Activated CD4-positive, alpha-beta T cell treated with anti-CD3 and anti-CD28 coated beads, Interleukin-2, amount 50 U/mL, for 16 hours (primary cell): ENCODE data around the gene CTNND2.

Source experiments
- DNase-seq: peaks from one replicate; pipeline ENCODE4 v3.0.0-alpha.2; 2020

The CTNND2 gene

DNA sequence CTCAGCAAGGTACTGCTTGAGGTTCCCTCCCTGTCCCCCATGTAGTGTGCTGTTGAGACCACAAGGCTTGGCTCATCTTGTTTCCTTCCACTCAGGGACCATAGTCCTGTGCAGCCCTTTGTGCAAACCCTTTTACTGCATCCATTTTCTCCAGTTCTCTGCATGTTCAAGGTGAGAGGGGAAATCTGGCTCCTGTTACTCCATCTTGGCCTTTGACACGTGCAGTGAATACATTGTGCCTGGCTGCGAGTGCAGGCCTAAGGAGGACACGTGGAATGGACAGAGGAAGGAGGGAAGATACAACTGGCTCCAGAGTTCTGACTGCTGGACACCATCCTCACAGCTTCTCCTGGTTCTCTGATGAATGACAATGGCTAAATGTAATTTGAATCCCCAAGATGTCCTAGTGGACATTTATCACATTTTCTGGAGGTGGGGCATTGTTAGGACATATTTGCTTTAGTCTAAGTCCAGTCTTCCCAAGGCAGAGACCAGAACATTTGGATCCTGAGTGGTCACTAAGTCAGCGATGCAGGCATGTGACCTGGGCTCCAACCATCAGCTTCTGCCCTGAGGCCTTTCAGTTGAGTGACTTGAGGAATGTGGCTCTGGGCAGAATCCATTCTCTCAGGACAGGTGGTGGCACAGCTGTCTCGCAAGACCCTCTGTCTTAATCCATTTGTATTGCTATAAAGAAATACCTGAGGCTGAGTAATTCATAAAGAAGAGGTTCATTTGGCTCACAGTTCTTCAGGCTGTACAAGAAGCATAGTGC lies 954.2 kb downstream of the CTNND2 start:
- no peak for DNase-seq

DNA sequence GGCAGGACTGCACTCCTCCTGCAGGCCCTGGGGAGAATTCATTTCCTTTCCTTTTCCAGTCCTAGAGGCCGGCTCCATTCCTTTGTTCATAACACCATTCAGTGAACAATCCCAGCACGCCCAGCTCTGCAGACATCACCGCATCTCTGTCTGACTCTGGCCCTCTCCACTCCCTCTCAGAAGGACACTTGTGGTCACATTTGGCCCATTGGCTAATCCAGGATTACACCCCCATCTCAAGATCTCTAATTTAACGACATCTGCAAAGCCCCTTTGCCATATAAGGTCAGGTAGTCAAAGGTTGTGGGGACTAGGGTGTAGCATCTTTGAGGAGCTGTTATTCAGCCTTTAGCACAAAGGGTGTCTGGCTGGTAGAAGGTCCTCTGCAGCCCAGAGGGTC lies 958.2 kb downstream of the CTNND2 start:
- DNase-seq = no peak

DNA sequence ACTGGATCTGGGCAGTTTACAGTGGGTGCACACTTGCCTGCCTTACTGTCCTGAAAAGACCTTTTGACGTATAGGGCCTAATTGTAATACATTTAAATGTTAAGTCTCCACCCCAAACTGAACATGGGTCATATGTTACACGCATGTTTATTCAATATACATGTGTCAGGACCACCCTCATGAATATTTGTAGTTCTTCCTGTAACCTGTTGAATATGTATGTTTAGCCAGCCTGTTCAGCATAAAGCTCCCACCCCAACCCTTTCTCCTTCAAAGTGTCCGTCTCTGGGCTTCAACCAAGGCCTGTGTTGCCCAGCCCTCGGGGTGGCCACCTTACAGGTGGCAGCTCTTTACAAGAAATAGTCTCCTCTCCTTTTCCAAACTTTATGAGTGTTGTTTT lies 962.3 kb downstream of the CTNND2 start:
- no peak for DNase-seq

DNA sequence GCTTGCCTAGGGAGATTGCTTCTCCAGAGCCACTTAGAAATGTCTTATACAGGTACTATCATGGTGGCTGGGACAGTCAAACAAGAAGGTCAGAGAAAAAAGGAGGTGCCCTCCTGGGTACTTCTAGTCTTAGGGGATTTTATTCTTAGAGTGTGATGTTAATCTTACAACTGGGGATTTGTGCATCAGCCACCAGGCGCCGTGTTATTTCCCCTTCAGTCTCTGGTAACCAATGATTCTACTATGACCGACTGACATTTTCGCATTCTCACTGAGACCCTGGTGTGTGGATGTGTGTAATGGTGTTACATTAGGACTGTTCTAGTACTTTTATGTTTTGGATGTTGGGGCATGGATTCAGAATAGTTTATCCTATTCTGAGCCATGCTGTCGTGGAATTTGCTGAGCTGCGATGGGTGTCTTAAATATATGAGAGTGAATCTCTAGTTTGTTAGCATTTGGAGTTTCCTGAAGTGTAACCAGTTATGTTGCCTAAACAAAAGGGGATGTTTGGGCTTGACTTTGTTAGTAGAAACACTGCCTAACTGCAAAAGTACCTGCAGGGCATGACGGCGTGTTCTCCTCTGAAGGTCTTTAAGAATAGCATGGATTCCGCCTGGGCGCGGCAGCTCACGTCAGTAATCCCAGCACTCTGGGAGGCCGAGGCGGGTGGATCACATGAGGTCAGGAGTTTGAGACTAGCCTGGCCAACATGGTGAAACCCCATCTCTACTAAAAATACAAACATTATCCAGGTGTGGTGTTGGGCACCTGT lies 968.0 kb downstream of the CTNND2 start:
- DNase-seq = no peak

DNA sequence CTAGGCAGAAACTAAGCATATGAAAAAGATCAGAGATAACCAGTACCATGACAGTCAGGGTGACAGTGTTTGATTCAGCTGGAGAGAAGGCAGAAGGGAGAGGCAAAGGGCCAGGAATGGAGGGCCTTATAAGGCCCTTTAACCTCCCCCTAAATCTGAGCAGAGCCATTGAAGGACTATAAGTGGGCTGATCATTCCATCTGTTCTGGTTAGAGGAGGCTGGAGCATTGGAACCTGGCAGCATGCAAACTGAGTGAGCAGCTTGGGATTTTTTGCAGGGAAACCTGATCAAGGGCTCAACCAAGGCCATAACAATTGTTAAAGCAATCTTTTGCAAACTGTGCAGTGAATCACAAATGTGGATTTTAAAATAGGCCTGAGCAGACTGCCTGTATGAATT lies 968.7 kb downstream of the CTNND2 start:
- no peak for DNase-seq

DNA sequence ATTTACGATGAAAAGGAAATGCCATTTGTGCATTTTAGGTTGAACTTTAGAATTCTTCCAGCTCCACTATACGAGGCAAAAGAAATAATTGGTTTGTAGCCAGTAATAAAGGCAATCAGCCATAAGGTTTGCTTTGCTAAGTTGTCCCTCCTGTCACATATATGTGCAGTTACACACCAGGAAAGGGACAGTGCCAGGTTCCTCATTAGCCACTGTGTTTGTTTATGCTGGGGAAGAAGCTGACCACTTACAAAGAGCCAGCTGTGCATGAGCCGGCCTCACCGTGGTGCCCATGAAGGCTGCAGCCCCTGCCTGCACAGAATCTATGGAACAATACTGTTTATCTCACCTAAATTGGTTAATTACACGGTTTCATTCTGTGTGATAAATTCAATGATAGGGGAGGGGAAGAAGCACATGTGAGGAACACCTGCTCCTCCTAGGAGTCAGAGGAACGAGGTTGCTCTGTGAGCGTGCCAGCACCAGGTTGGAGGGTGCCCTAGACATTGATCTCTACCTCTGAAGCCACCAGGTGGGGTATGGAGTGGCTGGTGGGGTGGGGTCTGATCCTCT lies 969.4 kb downstream of the CTNND2 start:
- no peak for DNase-seq

DNA sequence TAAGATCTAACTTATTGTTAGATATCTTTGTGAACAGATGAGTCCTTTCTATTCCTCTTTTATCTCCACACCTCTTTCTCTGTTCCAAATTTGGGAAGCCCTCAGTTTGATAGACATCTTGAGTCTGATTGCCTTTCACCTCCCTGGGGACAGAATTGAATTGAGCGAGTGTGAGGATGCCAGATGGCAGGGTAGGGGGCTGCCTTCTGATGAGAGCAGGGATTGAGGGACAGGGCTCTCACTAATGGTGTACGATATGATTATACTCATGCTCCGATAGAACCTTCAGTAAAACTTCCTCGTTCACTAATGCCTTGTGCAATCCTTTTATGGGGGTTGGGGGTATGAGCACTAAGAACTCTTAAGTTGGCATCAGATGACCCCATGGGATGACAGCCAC lies 971.1 kb downstream of the CTNND2 start:
- no peak for DNase-seq

DNA sequence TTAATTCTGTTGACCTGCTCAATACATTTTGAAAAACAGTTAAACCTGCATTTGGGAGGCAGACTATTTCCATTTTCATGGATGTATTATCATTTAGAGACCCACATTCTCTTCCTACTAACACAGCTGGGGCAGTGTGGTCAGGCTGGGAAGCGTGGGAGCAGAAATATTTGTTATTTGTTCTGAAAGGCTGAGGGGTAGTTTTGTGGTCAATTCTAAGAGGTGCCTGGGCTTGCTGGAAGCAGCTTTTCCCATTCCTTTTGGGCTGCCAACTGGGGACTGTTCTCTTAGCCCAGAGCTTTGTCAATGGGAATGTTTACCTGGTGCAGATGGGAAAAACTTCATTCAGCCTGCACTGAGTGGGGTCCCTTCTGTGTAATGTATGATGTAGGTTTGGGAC lies 971.8 kb downstream of the CTNND2 start:
- no peak for DNase-seq

DNA sequence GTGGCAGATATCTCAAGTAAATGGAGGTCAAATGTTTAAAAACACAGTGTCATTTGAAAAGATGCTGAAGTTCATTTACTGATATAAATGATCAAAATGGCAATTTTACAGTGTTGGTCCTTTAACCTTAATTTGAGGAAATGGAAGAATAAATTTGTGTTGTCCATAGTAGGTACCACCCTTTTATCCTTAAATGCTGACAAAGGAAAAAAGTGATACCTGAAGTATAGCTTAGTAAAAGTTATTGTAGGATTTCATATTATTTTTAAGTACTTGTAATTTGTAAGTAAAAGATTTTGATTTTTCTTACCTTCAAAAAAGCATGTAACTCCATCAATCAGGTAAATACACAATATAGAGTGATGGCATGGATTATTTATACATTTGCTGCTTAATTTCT lies 976.6 kb downstream of the CTNND2 start:
- DNase-seq = no peak

DNA sequence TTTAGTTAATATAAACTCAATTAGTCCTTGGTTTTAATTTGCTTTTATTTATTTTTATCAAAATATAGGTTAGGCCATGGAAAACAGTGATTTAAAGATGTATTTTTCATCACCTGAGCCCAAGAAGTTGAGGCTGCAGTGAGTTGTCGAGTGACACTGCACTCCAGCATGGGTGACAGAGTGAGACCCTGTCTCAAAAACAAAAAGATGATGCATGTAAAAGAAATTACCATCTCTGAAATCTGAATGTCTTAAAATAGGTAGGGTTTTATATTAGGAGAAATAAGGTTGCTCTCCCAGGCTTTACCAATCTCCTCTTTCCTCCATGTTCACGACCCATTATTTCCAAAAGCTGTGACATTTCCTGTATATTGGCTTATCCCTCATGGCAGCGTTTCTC lies 980.9 kb downstream of the CTNND2 start:
- no peak for DNase-seq
